HG03469 (cell line): ENCODE measurements around the gene OTX2.

Experiments used
- ATAC-seq: cut with Tn5 transposase; IDR thresholded peaks from one replicate; pipeline ENCODE4 v1.9.1; 2021; ENCODE audit warnings: mild to moderate bottlenecking, moderate library complexity, moderate number of reproducible peaks; ENCODE audit not compliant: unreplicated experiment

OTX2 gene

DNA sequence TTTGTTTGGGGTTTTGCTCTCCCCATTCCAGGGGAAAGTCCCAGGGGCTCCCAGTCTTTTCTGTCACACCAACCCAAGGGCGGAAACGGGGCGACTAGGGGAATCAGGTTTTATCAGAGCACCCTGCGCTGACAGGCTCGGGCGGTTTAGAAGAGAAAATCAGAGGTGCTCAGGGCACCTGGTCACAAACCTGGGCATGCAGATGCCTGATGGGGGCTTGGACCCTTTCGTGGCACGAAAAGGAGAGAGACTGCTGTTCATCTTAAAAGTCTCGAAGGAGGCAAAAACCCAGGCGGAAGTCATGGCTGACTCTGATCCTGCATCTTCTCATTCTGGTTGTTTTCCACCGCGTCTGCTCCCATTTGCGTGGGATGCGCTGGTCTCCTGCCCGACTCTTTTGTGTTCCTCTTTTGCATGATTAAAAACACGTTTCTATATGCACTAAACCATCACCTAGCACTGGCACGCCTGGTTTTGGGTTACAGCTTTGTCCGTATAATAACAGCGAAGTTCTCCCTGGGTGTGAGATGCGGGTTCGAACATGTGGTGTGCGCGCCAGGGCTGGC, 13.2 kb downstream of the OTX2 start:
- ATAC-seq = no peak

DNA sequence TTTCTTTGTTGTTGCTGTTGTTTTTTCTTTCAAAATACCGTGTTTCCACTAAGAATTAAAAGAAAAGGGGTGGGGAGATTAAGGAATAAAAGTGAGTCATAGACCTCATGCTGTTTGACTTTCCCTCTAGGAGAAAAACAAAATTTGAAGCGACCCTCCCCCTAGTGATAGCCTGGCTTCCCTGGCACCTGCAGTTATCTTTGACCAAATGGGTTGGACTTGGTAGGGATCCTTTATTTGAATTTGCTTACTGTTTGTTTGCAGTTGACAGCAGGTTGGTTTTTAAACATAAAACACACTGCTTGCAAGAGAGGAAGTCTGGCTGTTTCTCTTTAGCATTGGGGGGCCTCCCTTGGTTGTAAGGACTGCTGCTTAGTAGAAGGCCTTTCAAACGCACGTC, 14.0 kb downstream of the OTX2 start:
- no peak for ATAC-seq

DNA sequence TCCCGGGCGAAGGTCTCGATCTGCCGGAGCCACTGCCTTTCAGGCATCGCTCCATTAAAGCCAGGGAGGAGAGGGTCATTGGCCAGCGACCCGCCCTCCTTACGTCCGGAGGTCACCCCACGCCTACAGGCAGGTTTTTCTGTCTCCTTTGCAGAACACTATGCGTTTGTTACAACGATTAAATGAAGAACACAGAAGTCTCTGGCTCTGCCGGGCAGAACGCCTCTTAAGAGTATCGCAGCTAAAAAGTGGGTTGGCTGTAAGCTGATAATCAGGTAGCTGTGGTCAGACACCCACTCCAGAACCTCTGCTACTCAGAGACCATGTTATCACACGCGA, 15.0 kb downstream of the OTX2 start:
- no peak for ATAC-seq

DNA sequence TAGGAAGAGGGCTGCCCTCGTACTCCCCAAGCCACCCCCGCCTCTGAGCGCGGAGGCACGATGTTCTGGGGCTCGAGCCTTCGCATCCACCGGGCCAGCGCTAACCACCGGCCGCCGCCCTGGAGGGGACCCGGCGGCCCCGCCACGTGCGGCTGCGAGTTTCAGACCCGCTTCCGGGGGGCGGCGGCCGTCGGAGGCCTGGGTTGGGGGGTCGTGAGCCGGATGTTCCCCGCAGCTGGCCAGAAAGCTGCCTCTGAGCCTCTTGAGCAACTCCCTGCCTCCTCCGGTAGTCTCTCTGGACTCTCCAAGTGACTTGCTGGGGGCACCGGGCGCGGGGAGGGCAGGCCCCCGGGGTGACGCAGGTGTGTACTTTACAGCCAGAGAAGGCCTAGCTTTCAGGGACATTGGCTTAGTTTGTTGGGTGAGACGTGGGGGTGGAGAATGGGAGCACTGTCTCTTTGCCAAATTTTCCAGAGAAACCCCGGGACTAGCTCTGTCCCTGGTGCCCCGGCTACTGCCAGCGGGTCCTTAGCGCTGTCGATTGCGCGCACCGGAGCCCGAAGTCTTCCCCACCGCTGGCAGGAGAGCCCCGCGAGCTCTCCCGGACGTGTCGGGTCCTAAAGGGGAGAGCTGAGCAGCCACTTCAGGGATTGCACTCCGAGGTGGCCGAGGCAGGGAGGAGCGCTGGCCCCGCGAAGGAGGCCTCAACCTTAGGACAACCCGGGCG, 15.6 kb downstream of the OTX2 start:
- no peak for ATAC-seq

DNA sequence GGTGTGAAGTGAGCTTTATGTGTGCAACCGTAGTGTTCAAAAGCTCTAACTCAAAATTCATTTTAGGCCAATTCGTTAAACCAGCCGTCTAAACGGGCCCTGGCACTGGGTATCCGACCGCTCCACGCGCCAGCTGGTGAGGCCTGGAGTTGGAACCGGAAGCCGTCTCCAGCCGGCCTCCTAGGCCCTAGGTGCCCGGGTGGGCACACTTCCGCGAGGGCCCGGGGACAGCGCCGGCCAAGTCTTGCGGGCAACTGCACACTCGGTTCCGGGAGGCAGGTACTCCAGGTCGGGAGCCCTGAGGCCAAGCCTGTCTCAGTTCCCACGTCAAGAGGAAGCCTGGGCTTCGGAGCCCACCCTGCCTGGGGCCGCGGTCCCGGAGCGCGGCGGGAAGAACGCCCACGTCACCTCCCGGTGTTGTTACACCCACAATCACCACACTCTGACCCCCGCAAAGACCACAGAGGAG, 16.2 kb downstream of the OTX2 start:
- ATAC-seq = no peak

DNA sequence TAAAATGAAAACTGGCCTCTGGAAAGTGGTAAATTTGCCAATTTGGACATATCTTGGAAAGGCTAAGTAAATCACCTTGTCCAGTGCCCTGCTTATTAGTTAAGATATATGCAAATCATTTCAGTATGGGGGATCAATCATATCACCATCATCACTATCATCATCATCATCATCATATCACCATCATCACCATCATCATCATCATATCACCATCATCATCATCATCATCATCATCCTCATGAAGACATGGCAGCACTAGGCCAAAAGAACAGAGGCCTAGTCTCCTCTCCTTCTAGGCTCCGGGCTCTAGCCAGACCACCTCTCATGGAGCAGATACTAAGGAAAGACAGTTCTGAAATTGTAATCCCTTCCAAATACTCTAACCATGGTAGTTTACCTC, 20.3 kb downstream of the OTX2 start:
- ATAC-seq = no peak

DNA sequence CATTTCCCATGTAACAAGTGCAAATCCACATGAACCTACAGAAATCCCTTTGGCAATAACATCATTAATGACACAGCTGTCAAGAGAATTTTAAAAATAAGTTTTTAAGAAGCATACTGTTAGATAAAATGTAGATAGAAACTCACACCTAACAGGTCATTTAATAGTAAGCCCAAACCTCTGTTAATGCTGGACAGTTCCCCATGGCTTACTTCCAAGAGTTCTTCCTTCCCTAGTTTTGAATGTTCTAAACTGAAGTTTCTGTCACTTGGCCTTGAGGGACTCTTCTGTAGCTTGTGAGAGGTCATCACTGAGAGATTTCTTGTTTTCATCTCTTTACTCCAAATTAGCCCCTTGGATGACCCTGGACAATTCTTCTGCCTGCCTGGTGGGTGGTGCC, 22.7 kb downstream of the OTX2 start:
- ATAC-seq = no peak

DNA sequence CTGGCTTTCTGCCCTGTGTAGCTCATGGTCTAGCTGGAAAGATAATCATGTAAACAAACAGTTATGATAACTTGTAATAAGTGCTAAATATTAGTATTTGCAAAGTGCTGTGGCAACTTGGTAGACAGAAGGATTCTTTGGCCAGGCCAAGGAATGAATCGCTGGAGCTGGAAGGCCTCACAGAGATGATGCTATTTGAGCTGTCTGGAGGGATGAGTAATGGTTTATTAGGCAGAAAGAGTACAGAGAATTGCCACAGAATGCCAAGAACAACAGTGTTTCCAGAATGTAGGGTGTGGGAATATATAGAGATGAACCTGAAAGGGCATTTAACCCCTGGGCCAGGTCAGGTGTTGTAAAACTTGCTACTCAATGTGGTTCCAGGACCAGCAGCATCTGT, 27.6 kb downstream of the OTX2 start:
- ATAC-seq = no peak

DNA sequence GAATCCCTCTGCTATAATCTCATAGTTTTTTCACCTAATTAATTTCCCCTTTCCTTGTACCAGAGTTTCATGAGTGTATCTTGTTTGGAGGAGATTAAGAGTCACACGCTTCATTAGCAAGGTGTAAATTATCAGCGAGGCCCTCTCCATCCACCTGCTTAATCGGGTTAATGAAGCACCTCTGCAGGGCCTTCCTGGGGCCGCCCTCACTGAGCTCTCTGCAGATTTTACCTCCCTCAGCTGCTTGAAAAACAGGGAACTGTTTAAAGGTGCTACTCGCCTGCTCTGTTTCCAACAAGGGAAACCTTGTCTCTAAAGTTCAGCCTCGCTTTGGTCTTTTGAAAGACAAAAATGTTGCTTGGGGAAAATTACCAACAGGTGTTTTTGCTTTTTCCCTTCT, 35.8 kb downstream of the OTX2 start:
- no peak for ATAC-seq

DNA sequence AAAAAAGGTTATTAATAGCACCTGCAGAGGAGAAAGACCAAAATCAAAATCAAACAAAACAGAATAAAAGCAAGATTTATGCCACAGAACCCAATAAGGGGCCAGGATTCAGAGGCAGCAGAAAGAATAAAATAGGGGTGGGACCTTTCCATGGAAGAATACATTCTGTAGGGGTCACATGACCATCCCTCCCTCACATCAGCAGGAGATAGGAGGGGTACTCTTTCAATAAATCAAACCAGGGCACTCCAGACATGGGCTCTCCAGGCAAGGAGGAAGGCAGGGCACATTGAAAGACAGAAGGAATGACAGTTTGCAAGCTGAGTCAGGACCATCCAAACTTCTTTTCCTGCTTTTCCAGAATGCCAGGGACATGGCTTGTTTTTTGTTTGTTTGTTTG, 39.8 kb downstream of the OTX2 start:
- no peak for ATAC-seq

DNA sequence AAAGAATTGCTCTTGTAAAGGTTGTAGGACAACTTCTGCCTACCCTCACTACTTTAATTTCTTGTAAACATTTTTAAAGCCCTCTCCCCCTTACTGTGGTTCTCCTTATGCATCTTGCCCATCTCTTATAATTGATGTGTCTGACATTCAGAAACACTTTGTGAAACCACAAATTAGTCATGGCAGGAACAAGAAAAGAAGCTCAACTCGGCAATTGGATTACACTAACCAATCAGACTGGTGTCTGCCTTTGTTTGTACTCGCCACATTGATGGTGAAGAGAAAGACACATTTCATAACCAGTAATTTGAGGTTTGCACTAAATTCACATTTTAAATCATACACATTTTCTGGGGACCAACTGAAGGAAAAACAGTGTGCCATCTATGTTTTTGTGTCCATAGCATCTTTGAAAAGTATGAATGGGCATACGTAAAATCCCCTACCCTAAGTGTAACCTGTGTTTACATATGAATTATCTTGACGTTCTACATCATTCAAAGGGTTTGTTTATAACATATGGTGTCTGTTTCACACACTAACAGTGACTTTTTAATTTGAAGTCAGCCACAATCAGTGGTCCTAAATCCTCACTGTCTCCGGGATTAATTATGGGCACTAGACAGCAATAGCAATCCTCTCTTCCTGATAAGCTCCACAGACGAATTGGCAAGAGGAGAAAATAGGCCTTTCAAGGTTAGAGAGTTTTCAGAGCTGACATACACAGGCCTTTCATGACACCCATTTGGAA, 49.9 kb downstream of the OTX2 start:
- no peak for ATAC-seq

DNA sequence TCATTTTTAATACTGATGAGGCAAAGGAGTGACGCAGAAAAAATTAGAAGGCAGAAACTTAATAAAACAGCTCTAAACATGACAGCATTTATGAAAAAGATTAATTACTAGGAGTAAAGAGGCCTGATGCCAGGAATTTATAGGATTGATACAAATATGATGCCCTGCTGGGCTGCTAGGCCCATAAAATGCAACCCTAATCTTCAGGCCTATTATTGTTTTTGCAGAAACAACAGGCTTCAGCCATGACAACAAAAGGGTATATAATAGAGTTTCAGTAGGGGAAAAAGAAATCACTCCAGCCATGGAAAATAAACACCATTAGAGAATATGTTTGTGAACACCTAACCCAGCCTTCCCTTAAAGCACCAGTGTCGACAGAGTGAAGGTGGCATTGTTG, 50.6 kb downstream of the OTX2 start:
- ATAC-seq = no peak

DNA sequence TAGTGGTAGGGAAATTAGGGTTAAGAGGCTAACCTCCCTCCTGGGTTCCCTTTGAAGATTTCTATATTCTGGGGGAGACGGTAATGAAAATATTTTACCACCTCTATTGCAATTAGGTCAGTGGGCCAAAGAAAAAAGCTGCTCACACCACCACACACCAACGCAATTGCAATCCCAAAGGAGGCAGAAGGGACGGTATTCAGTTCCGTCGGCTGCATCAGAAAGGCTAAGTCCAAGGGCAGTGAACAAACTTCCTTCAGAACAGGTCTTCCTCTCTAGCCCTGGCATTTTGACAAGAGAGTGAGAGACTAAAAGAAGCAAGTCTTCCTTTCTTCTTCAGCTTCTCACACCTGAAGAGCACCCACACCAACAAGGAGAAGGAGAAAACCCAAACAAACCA, 51.2 kb downstream of the OTX2 start:
- ATAC-seq = no peak

DNA sequence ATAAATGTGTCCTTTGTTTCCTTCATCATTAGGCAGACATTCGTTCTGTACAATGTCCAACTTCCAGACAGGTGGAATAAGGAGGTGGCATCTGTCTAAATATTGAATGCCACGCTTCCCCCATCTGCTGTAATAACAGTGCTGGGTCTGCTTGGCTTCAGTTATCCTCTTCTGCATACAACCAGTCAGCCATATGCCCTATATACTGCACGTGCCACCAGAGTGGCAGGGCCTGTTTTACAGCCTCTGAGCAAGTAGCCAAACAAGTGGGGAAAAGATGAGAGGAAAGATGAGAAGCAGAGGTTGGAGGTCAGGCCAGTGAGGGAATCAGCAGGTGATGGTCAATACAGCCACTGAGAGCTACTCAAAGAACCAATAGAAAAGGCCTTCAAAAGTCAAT, 55.4 kb downstream of the OTX2 start:
- ATAC-seq = no peak

DNA sequence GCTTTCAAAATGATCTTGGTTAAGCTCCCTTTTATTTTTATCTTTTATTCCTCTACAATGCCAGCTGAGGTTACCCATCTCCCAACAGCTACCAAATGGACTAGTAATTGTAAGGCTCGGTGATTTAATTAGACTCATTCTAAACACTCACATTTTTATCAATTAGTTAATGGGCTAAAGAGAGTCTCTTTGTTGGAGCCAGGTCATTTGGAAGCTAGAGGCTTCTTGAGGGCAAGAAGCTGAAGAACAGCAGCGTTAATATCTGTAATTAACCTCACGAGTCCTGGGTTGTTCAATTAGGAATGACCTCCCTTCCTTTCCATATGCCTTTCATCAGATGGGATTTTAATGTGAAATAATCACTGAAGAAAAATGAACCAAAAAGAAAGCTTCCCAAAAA, 56.9 kb downstream of the OTX2 start:
- ATAC-seq = no peak

DNA sequence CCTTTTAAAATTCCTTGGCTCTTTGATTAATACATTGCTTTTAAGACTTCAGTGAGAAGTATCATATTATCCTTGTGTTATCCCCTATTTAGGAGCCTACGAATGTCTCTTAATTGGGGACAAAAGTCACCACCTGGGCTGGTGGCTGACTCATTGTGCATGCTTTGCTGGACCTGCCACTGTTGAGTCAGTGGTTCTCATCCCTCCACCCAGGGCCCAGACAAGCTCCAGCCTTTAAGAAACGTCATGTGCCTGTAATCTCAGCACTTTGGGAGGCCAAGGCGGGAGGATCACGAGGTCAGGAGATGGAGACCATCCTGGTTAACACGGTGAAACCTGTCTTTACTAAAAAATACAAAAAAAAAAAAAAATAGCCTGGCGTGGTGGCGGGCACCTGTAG, 57.9 kb downstream of the OTX2 start:
- ATAC-seq = no peak

DNA sequence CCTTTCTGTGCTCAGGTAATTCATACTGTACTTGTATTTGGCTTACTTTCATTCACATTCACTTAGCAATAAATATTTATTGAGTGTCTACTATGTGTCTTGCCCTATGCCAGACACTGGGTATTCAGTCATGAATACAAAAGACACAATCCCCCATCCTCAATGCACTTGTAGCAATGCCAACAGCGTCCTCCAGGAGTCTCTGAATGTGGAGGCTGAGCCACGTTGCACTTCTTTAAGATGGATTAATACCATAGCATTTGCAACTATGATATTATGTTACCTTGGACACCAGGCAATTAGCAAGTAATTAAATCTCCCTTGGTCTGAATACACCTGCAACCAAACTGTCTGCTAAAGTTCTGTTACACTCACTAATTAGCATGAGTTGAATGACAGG, 58.8 kb downstream of the OTX2 start:
- no peak for ATAC-seq
